HepG2 (cell line): ENCODE results near the gene SUOX. TPM values are rescaled to one million over a fixed set of nuclear protein-coding genes. Genes with fewer than 3 reads are reported as not detected.

Experiments used
- CENPBD1 ChIP-seq: sonication (generic); formaldehyde crosslinking; IDR thresholded peaks from 2 replicates; pipeline ENCODE4 v1.8.0; 2022; ENCODE audit warnings: missing genetic modification reagents, low read depth, mild to moderate bottlenecking, borderline replicate concordance
- CREM ChIP-seq, 2 experiments: sonication (generic) in 1 of 2; formaldehyde crosslinking in 1 of 2; IDR thresholded peaks; 2 replicates each; pipeline versions ENCODE4 v1.4.0 to v1.6.1; 2016 to 2020; ENCODE audit warnings: antibody characterized with exemption in 1 of 2, mild to moderate bottlenecking in 1 of 2, missing genetic modification reagents in 1 of 2
- FUBP1 ChIP-seq: sonication (generic); formaldehyde crosslinking; IDR thresholded peaks from 2 replicates; pipeline ENCODE4 v1.5.1; 2020; ENCODE audit warnings: missing genetic modification reagents, mild to moderate bottlenecking, borderline replicate concordance
- GATAD1 ChIP-seq: IDR thresholded peaks from 2 replicates; pipeline ENCODE4 v1.6.1; 2016; ENCODE audit warnings: missing genetic modification reagents, missing compliant biosample characterization
- KLF16 ChIP-seq, 2 experiments: sonication (generic) in 1 of 2; formaldehyde crosslinking in 1 of 2; IDR thresholded peaks; 2 replicates each; pipeline versions ENCODE4 v1.6.1 to v1.8.0; 2016 to 2023; ENCODE audit warnings: missing genetic modification reagents in 2 of 2, missing compliant biosample characterization in 1 of 2
- MXD1 ChIP-seq: sonication (generic); formaldehyde crosslinking; IDR thresholded peaks from 2 replicates; pipeline ENCODE4 v1.4.0; 2020; ENCODE audit warnings: mild to moderate bottlenecking, missing genetic modification reagents
- PPARG ChIP-seq: conservative IDR thresholded peaks from 2 replicates; pipeline ENCODE4 v1.6.1; 2016; ENCODE audit warnings: missing biosample characterization, missing genetic modification reagents
- SIX4 ChIP-seq: sonication (generic); formaldehyde crosslinking; IDR thresholded peaks from 2 replicates; pipeline ENCODE4 v1.4.0; 2020; ENCODE audit warnings: missing genetic modification reagents
- TEF ChIP-seq: sonication (generic); formaldehyde crosslinking; IDR thresholded peaks from 2 replicates; pipeline ENCODE4 v1.5.0; 2020; ENCODE audit warnings: missing genetic modification reagents
- TFDP2 ChIP-seq: sonication (generic); formaldehyde crosslinking; IDR thresholded peaks from 2 replicates; pipeline ENCODE4 v1.4.0; 2020; ENCODE audit warnings: missing genetic modification reagents
- TMF1 ChIP-seq: sonication (generic); formaldehyde crosslinking; IDR thresholded peaks from 2 replicates; pipeline ENCODE4 v1.8.1; 2022; ENCODE audit warnings: low read depth, missing genetic modification reagents
- ZBTB14 ChIP-seq: sonication (generic); formaldehyde crosslinking; IDR thresholded peaks from 2 replicates; pipeline ENCODE4 v1.4.0; 2020; ENCODE audit warnings: missing genetic modification reagents
- ZBTB38 ChIP-seq: sonication (generic); formaldehyde crosslinking; IDR thresholded peaks from 2 replicates; pipeline ENCODE4 v1.5.1; 2020; ENCODE audit warnings: mild to moderate bottlenecking, missing genetic modification reagents
- ZFP36L1 ChIP-seq: sonication (generic); formaldehyde crosslinking; IDR thresholded peaks from 2 replicates; pipeline ENCODE4 v1.8.0; 2022; ENCODE audit warnings: mild to moderate bottlenecking, missing genetic modification reagents, moderate library complexity
- ZNF138 ChIP-seq: sonication (generic); formaldehyde crosslinking; IDR thresholded peaks from 2 replicates; pipeline ENCODE4 v1.5.0; 2020; ENCODE audit warnings: mild to moderate bottlenecking, low read depth, missing genetic modification reagents
- ZSCAN31 ChIP-seq: sonication (generic); formaldehyde crosslinking; IDR thresholded peaks from 2 replicates; pipeline ENCODE4 v1.5.0; 2020; ENCODE audit warnings: low read depth, mild to moderate bottlenecking, missing genetic modification reagents
- ZXDC ChIP-seq: sonication (generic); formaldehyde crosslinking; IDR thresholded peaks from 2 replicates; pipeline ENCODE4 v1.5.0; 2020; ENCODE audit warnings: mild to moderate bottlenecking, missing genetic modification reagents
- polyA plus RNA-seq, 8 experiments: library from polyadenylated mRNA; depleted of rRNA in 3 of 8; stranded (reverse) in 7 of 8; unstranded in 1 of 8; fragments of >200 nt; fragmentation: Illumina TruSeq in 4 of 8; extraction: Trizol in 4 of 8; gene quantifications; 2 replicates each; pipeline versions ENCODE4 v1.2.1 to v1.2.3, GENCODE V29; 2011 to 2016; ENCODE audit warnings: low read depth in 4 of 8, missing spikeins in 1 of 8, mixed read lengths in 1 of 8; ENCODE audit not compliant: insufficient read depth in 1 of 8
- total RNA-seq, 5 experiments: library from RNA; depleted of rRNA; stranded (reverse); fragments of >200 nt; fragmentation: Illumina TruSeq; extraction: Trizol; gene quantifications; 2 replicates each; pipeline ENCODE4 v1.2.3, GENCODE V29; 2016; ENCODE audit warnings: low read depth in 1 of 5

Gene SUOX
- total and polyA plus RNA-seq, 2 of the 13 experiments (the other 11 are each of a cell fraction or from before 2014, with no cell fraction given) = 23.9 to 25.9 TPM

GRCh38 chr12:55996715-55997534, at the start of gene SUOX (continued):
- TF ChIP-seq ZXDC (CRISPR knock-in tag) (no peak), GATAD1 (peak; percentile 76), TFDP2 (CRISPR knock-in tag) (peak; percentile 41), MXD1 (CRISPR knock-in tag) (0 out of 2 replicates have a peak, but pooled peaks have one; percentile 55), ZFP36L1 (CRISPR knock-in tag) (peak; percentile 71; the same call in 1 of the 2 replicates), ZBTB38 (no peak), TEF (CRISPR knock-in tag) (no peak), ZSCAN31 (CRISPR knock-in tag) (peak; percentile 29; the same call in 1 of the 2 replicates), FUBP1 (no peak), PPARG (no peak), ZNF138 (CRISPR knock-in tag) (no peak), KLF16 (CRISPR knock-in tag; IDR thresholded peaks at IDR 0.05) (0 out of 4 replicates have a peak, but pooled peaks of 1 of the 2 experiments have one; percentile 17), CENPBD1 (CRISPR knock-in tag) (no peak), ZBTB14 (no peak), SIX4 (CRISPR knock-in tag) (no peak; the same call in 1 of the 2 replicates), TMF1 (CRISPR knock-in tag) (no peak; the same call in 1 of the 2 replicates), CREM (IDR thresholded peaks at IDR 0.05) (peak; percentile 26; the same call in 1 of the 2 replicates), CREM (CRISPR knock-in tag; IDR thresholded peaks at IDR 0.05) (no peak)
